ENCODE results near the gene PSME4. TPM values are rescaled to one million over a fixed set of nuclear protein-coding genes. Genes with fewer than 3 reads are reported as not detected.

PSME4 gene
- total RNA-seq, 1 experiment from 2014 or later = 87.4 TPM

DNA sequence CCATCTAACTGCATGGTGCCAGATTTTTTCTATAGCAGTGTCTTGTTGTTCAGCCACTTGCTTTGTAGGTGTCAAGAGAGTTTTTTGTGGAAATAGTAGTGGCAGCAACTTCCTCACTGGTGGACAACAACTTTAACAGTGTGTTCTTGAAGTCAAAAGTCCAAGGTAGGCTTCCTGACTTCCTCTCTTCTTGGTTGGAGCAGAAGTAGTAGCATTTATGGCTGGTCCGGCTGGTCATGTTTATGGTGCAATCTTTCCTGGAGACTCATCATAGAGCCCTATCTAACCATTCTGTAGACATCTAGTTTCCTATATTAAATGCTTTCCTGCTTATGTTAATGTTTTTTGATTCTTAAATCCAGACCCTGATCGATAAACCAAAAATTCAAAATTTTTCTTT is 122.7 kb downstream of the PSME4 start:
- no peak overlapping the region for H3K4me3 Mint-ChIP-seq
- Histone ChIP-seq H3K56ac (ENCODE audit: insufficient read length, low read depth, low read length) (no peak overlapping the region), H2AFZ (ENCODE audit: low read length) (no peak overlapping the region), H3K9ac (ENCODE audit: extremely low read depth, insufficient read length, low read length) (no peak overlapping the region), H2BK120ac (ENCODE audit: low read depth, low read length, poor library complexity, severe bottlenecking) (no peak overlapping the region), H3K79me1 (ENCODE audit: insufficient read depth, low read depth, low read length, poor library complexity, severe bottlenecking) (no peaks in the 10 kb centered on the region), H3K4ac (ENCODE audit: low read depth, low read length) (no peak overlapping the region), H4K91ac (ENCODE audit: insufficient read length, low read depth, low read length) (no peak overlapping the region), H3K23me2 (ENCODE audit: insufficient read length, low read depth, low read length, poor library complexity, severe bottlenecking) (no peaks in the 10 kb centered on the region), H2BK20ac (ENCODE audit: low read depth, low read length, poor library complexity, severe bottlenecking) (no peak overlapping the region), H3K4me1 (ENCODE audit: insufficient read depth, low read length) (no peaks in the 10 kb centered on the region), H2BK12ac (ENCODE audit: insufficient read length, low read depth, low read length) (no peak overlapping the region), H3K14ac (ENCODE audit: insufficient read depth, low read length) (no peak overlapping the region), H3K27ac (ENCODE audit: insufficient read length, low read depth, low read length) (no peak overlapping the region), H3T11ph (ENCODE audit: low read length) (no peak overlapping the region), H4K5ac (ENCODE audit: insufficient read length, low read depth, low read length) (no peak overlapping the region), H3K27me3 (ENCODE audit: insufficient read depth, low read length) (no peaks in the 10 kb centered on the region), H2AK5ac (ENCODE audit: insufficient read length, low read length) (no peak overlapping the region), H3K23ac (ENCODE audit: insufficient read length, low read depth, low read length) (no peak overlapping the region), H3K79me2 (ENCODE audit: insufficient read depth, low read length) (no peaks in the 10 kb centered on the region), H2BK15ac (ENCODE audit: low read depth, low read length) (no peak overlapping the region), H4K8ac (replicated peaks; ENCODE audit: insufficient read length, low read depth, low read length) (no peak overlapping the region), H3K18ac (ENCODE audit: insufficient read length, low read depth, low read length) (no peak overlapping the region), H2BK5ac (ENCODE audit: insufficient read length, low read length) (no peak overlapping the region), H3K9me3 (ENCODE audit: control insufficient read depth, low read depth, low read length) (no peaks in the 10 kb centered on the region), H4K20me1 (ENCODE audit: control insufficient read depth, insufficient read depth, insufficient read length) (no peaks in the 10 kb centered on the region), H3K4me2 (ENCODE audit: insufficient read depth, insufficient read length, low read length) (no peak overlapping the region)
- peaks cover 0 to 18% (median 2%) of the 10 kb centered on the region in 3 experiments; a peak in 4 of 7 replicates for H3K36me3 Mint-ChIP-seq (ENCODE audit: insufficient read depth in 1 of 3, low read depth in 3 of 3)
- H3K4me1 Mint-ChIP-seq = no peaks in the 10 kb centered on the region
- TF ChIP-seq, protein P1, sequence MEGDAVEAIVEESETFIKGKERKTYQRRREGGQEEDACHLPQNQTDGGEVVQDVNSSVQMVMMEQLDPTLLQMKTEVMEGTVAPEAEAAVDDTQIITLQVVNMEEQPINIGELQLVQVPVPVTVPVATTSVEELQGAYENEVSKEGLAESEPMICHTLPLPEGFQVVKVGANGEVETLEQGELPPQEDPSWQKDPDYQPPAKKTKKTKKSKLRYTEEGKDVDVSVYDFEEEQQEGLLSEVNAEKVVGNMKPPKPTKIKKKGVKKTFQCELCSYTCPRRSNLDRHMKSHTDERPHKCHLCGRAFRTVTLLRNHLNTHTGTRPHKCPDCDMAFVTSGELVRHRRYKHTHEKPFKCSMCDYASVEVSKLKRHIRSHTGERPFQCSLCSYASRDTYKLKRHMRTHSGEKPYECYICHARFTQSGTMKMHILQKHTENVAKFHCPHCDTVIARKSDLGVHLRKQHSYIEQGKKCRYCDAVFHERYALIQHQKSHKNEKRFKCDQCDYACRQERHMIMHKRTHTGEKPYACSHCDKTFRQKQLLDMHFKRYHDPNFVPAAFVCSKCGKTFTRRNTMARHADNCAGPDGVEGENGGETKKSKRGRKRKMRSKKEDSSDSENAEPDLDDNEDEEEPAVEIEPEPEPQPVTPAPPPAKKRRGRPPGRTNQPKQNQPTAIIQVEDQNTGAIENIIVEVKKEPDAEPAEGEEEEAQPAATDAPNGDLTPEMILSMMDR (conservative IDR thresholded peaks at IDR 0.05) = no peak
- no peaks in the 10 kb centered on the region for H3K27me3 Mint-ChIP-seq (ENCODE audit: low read depth)
- no peak for DNase-seq
- no peak overlapping the region for H3K27ac Mint-ChIP-seq
- no peaks in the 10 kb centered on the region for H3K9me3 Mint-ChIP-seq
- no CpG with 5 or more reads among the region's 2 CpGs for WGBS (ENCODE audit: extremely low coverage, insufficient read length, low lambda C conversion rate)
